ENCODE results near the gene RPL18A. TPM values are rescaled to one million over a fixed set of nuclear protein-coding genes. Genes with fewer than 3 reads are reported as not detected.

Gene RPL18A
- total RNA-seq, 1 experiment from 2014 or later, result 1,352 TPM

DNA sequence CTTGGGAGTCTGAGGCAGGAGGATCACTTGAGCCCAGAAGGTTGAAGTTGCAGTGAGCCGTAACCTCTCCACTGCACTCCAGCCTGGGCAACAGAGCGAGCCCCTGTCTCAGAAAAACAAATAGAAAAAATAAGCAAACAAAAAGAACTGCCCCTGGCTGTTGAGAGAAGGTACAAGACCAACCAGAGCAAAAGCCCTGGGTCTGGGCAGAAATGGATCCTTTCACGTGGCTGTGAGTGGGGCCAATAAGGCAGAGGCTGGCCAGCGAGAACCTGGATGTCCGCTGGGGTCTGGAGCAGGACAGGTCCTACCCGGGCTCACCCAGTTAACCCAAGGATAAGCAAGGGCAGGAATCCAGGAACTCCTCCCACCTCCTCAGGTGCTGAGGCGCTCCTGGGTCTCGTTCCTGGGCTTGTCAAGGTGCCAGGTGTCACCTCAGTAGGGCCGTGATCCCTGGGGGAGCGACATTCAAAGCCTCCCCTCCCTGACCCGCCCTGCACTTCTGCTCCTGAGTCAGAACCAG, 7.3 kb downstream of the RPL18A start:
- no peak for DNase-seq (ENCODE audit: low read depth, low spot score)
- H3K27me3 ChIP-seq (ENCODE audit: control insufficient read depth, insufficient read depth, low read length), result no peaks in the 10 kb centered on the region
- intact Hi-C loops (cut with micrococcal nuclease; ENCODE audit: unreplicated experiment), result no loop called here
- TF ChIP-seq POLR2AphosphoS5 (IDR thresholded peaks at IDR 0.05; ENCODE audit: low read depth, low read length) (no peak), TCF7L2 (IDR thresholded peaks at IDR 0.05; ENCODE audit: low read depth, low read length) (no peak), SIN3A (IDR thresholded peaks at IDR 0.05; ENCODE audit: borderline replicate concordance, insufficient read depth, low read depth, low read length) (no peak)
- TF ChIP-seq, protein P1, sequence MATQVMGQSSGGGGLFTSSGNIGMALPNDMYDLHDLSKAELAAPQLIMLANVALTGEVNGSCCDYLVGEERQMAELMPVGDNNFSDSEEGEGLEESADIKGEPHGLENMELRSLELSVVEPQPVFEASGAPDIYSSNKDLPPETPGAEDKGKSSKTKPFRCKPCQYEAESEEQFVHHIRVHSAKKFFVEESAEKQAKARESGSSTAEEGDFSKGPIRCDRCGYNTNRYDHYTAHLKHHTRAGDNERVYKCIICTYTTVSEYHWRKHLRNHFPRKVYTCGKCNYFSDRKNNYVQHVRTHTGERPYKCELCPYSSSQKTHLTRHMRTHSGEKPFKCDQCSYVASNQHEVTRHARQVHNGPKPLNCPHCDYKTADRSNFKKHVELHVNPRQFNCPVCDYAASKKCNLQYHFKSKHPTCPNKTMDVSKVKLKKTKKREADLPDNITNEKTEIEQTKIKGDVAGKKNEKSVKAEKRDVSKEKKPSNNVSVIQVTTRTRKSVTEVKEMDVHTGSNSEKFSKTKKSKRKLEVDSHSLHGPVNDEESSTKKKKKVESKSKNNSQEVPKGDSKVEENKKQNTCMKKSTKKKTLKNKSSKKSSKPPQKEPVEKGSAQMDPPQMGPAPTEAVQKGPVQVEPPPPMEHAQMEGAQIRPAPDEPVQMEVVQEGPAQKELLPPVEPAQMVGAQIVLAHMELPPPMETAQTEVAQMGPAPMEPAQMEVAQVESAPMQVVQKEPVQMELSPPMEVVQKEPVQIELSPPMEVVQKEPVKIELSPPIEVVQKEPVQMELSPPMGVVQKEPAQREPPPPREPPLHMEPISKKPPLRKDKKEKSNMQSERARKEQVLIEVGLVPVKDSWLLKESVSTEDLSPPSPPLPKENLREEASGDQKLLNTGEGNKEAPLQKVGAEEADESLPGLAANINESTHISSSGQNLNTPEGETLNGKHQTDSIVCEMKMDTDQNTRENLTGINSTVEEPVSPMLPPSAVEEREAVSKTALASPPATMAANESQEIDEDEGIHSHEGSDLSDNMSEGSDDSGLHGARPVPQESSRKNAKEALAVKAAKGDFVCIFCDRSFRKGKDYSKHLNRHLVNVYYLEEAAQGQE (IDR thresholded peaks at IDR 0.05; ENCODE audit: insufficient read depth in 1 of 2, low read depth in 2 of 2, low read length in 1 of 2), result no peak
- TF ChIP-seq, protein P2, sequence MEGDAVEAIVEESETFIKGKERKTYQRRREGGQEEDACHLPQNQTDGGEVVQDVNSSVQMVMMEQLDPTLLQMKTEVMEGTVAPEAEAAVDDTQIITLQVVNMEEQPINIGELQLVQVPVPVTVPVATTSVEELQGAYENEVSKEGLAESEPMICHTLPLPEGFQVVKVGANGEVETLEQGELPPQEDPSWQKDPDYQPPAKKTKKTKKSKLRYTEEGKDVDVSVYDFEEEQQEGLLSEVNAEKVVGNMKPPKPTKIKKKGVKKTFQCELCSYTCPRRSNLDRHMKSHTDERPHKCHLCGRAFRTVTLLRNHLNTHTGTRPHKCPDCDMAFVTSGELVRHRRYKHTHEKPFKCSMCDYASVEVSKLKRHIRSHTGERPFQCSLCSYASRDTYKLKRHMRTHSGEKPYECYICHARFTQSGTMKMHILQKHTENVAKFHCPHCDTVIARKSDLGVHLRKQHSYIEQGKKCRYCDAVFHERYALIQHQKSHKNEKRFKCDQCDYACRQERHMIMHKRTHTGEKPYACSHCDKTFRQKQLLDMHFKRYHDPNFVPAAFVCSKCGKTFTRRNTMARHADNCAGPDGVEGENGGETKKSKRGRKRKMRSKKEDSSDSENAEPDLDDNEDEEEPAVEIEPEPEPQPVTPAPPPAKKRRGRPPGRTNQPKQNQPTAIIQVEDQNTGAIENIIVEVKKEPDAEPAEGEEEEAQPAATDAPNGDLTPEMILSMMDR (IDR thresholded peaks at IDR 0.05), result no peak
- in situ Hi-C loops (cut with HindIII; ENCODE audit: low pct_unique_long_range_greater_than_20kb, low sequenced_read_pairs), result no loop called here
- no peak for ATAC-seq
- H3K9me3 ChIP-seq (ENCODE audit: control insufficient read depth, insufficient read depth, low read depth, low read length), result no peaks in the 10 kb centered on the region
- no peak overlapping the region for H3K4me3 ChIP-seq (ENCODE audit: low read depth in 2 of 2, low read length in 2 of 2)
- ChIA-PET CTCF (no interaction called here), POLR2A (no interaction called here)
- H3K36me3 ChIP-seq (ENCODE audit: control insufficient read depth, insufficient read depth, low read length), result peaks cover 2% of the 10 kb centered on the region
- no TSS peak for BruUV-seq (replicated peaks)
- peaks cover 23% of the 10 kb centered on the region for H3K4me1 ChIP-seq (ENCODE audit: control insufficient read depth, insufficient read depth, low read length)
- H3K27ac ChIP-seq (ENCODE audit: low read length), result no peak overlapping the region

DNA sequence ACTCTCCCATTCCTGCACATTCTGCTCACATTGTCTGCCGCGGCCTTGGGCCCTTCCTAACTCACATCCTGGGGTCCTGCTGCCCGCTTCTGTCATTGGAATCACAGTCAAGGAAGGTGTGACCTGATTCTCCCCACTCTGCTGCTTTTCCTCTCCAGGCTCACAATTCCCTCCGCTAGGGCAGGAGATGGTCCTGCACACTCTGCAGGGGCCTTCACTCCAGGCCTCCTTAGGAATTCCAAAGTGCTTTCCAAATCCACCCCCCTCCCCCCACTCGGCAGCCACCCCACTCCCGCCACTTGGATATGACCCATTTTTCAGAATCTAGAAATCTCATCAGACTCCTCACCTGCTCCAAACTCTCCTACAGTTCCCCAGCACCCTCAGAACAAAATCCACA, 9.0 kb downstream of the RPL18A start:
- intact Hi-C loops (cut with micrococcal nuclease; ENCODE audit: unreplicated experiment) (no loop called here), in situ Hi-C loops (cut with HindIII; ENCODE audit: low pct_unique_long_range_greater_than_20kb, low sequenced_read_pairs) (no loop called here)
- H3K4me3 ChIP-seq (ENCODE audit: low read depth in 2 of 2, low read length in 2 of 2), result no peak overlapping the region
- H3K9me3 ChIP-seq (ENCODE audit: control insufficient read depth, insufficient read depth, low read depth, low read length), result no peaks in the 10 kb centered on the region
- no peak for ATAC-seq
- H3K27ac ChIP-seq (ENCODE audit: low read length), result no peak overlapping the region
- no TSS peak for BruUV-seq (replicated peaks)
- H3K4me1 ChIP-seq (ENCODE audit: control insufficient read depth, insufficient read depth, low read length), result peaks cover 12% of the 10 kb centered on the region
- ChIA-PET POLR2A (no interaction called here), CTCF (no interaction called here)
- no peaks in the 10 kb centered on the region for H3K27me3 ChIP-seq (ENCODE audit: control insufficient read depth, insufficient read depth, low read length)
- no peaks in the 10 kb centered on the region; the same call in 1 of the 2 replicates for H3K36me3 ChIP-seq (ENCODE audit: control insufficient read depth, insufficient read depth, low read length)
- DNase-seq (ENCODE audit: low read depth, low spot score), result no peak
- no peak for TF ChIP-seq TCF7L2 (IDR thresholded peaks at IDR 0.05; ENCODE audit: low read depth, low read length)
- no peak for TF ChIP-seq SIN3A (IDR thresholded peaks at IDR 0.05; ENCODE audit: borderline replicate concordance, insufficient read depth, low read depth, low read length)
- TF ChIP-seq, protein P1 (IDR thresholded peaks at IDR 0.05; ENCODE audit: insufficient read depth in 1 of 2, low read depth in 2 of 2, low read length in 1 of 2), result no peak
- TF ChIP-seq POLR2AphosphoS5 (IDR thresholded peaks at IDR 0.05; ENCODE audit: low read depth, low read length), result no peak
- TF ChIP-seq, protein P2 (IDR thresholded peaks at IDR 0.05), result no peak

All from Panc1 (cell line).